DND-41 (cell line): ENCODE results near the gene INA.

Experiments
- ATAC-seq: fragments of 200-7000 bp; cut with Tn5 transposase; 3 replicates; pipeline ENCODE4 v1.9.1; 2021; ENCODE audit warnings: low read depth; ENCODE audit not compliant: insufficient read depth
- DNase-seq: peaks from one replicate; pipeline ENCODE4 v3.0.0-alpha.2; 2020
- H2AFZ ChIP-seq: 2 replicates; pipeline ENCODE4 v1.6.0; 2012; ENCODE audit warnings: low read depth, low read length
- H3K27ac ChIP-seq: 2 replicates; pipeline ENCODE4 v1.5.1; 2012; ENCODE audit warnings: low read length, inconsistent platforms
- H3K27me3 ChIP-seq: fragments of 200-600 bp; sonication (generic); 2 replicates; pipeline ENCODE4 v1.6.0; 2012; ENCODE audit warnings: low read length, mild to moderate bottlenecking, inconsistent platforms; ENCODE audit not compliant: insufficient read depth, poor library complexity
- H3K36me3 ChIP-seq: 2 replicates; pipeline ENCODE4 v1.5.1; 2012; ENCODE audit warnings: low read length, inconsistent platforms; ENCODE audit not compliant: insufficient read depth
- H3K4me1 ChIP-seq: 2 replicates; pipeline ENCODE4 v1.5.1; 2012; ENCODE audit warnings: mild to moderate bottlenecking, low read length; ENCODE audit not compliant: insufficient read depth
- H3K4me2 ChIP-seq: 2 replicates; pipeline ENCODE4 v1.6.0; 2012; ENCODE audit warnings: mild to moderate bottlenecking, moderate library complexity, low read length, inconsistent platforms; ENCODE audit not compliant: insufficient read depth
- H3K4me3 ChIP-seq, 2 experiments: fragments of 200-600 bp in 1 of 2; shearing (Covaris generic) in 1 of 2; 2 replicates each; pipeline ENCODE4 v1.5.1; 2012 to 2016; ENCODE audit warnings: inconsistent platforms in 2 of 2, low read length in 2 of 2, mild to moderate bottlenecking in 2 of 2, low read depth in 1 of 2, moderate library complexity in 1 of 2
- H3K79me2 ChIP-seq: 2 replicates; pipeline ENCODE4 v1.6.0; 2012; ENCODE audit warnings: low read length, inconsistent platforms; ENCODE audit not compliant: insufficient read depth
- H3K9ac ChIP-seq: 2 replicates; pipeline ENCODE4 v1.6.0; 2012; ENCODE audit warnings: low read depth, mild to moderate bottlenecking, inconsistent platforms, low read length, moderate library complexity
- H3K9me3 ChIP-seq: 2 replicates; pipeline ENCODE4 v1.5.1; 2012; ENCODE audit warnings: low read length, moderate library complexity, mild to moderate bottlenecking, inconsistent platforms; ENCODE audit not compliant: insufficient read depth, severe bottlenecking
- H4K20me1 ChIP-seq: 2 replicates; pipeline ENCODE4 v1.6.0; 2012; ENCODE audit warnings: low read length; ENCODE audit not compliant: insufficient read depth
- CTCF ChIP-seq: IDR thresholded peaks from 2 replicates; pipeline ENCODE4 v1.5.1; 2012; ENCODE audit warnings: borderline replicate concordance, low read length, moderate library complexity, mild to moderate bottlenecking; ENCODE audit not compliant: poor library complexity, severe bottlenecking; ENCODE audit errors: extremely low read depth
- EZH2 ChIP-seq: IDR thresholded peaks from 3 replicates; pipeline ENCODE4 v1.6.1; 2012; ENCODE audit warnings: borderline replicate concordance, low read depth, mild to moderate bottlenecking, moderate library complexity, low read length, inconsistent platforms; ENCODE audit not compliant: severe bottlenecking

INA gene

GRCh38 chr10:103254113-103254512, 22.8 kb upstream of the INA start:
- H3K4me1 ChIP-seq, result no peaks in the 10 kb centered on the region
- no peaks in the 10 kb centered on the region for H3K36me3 ChIP-seq
- ATAC-seq, result no peak
- H2AFZ ChIP-seq, result no peak overlapping the region
- no peaks in the 10 kb centered on the region for H3K27me3 ChIP-seq
- H3K27ac ChIP-seq, result no peak overlapping the region
- H3K9me3 ChIP-seq, result peaks cover 3% of the 10 kb centered on the region
- no peak for DNase-seq
- H3K79me2 ChIP-seq, result no peaks in the 10 kb centered on the region
- H4K20me1 ChIP-seq, result no peaks in the 10 kb centered on the region
- H3K4me3 ChIP-seq, result no peak overlapping the region
- no peak overlapping the region for H3K4me2 ChIP-seq
- TF ChIP-seq CTCF (no peak), EZH2 (no peak)
- H3K9ac ChIP-seq, result no peak overlapping the region

GRCh38 chr10:103254538-103255325, 22.2 kb upstream of the INA start:
- Histone ChIP-seq H2AFZ (no peak overlapping the region), H3K4me3 (no peak overlapping the region), H3K27ac (no peak overlapping the region), H4K20me1 (no peaks in the 10 kb centered on the region), H3K9me3 (peaks cover 3% of the 10 kb centered on the region), H3K79me2 (no peaks in the 10 kb centered on the region), H3K4me1 (no peaks in the 10 kb centered on the region), H3K9ac (no peak overlapping the region), H3K27me3 (no peaks in the 10 kb centered on the region), H3K4me2 (no peak overlapping the region), H3K36me3 (no peaks in the 10 kb centered on the region)
- ATAC-seq (no peak), DNase-seq (no peak)
- TF ChIP-seq EZH2, result no peak
- no peak for TF ChIP-seq CTCF

- Histone ChIP-seq H3K4me1 (no peaks in the 10 kb centered on the region), H3K27me3 (no peaks in the 10 kb centered on the region), H3K9ac (no peak overlapping the region), H2AFZ (no peak overlapping the region), H3K79me2 (no peaks in the 10 kb centered on the region), H3K36me3 (no peaks in the 10 kb centered on the region), H3K27ac (no peak overlapping the region), H3K4me2 (no peak overlapping the region), H3K4me3 (no peak overlapping the region), H4K20me1 (no peaks in the 10 kb centered on the region), H3K9me3 (peaks cover 2% of the 10 kb centered on the region)
- TF ChIP-seq CTCF (no peak), EZH2 (no peak)
- no peak for ATAC-seq
- DNase-seq, result no peak
Observed at GRCh38 chr10:103256613-103257012, 20.3 kb upstream of the INA start.
